AG20443 (cell line): ENCODE measurements around the gene PREP.

ENCODE experiments used
- DNase-seq: peaks from one replicate; pipeline ENCODE4 v3.0.0; 2012; ENCODE audit warnings: low spot score, mixed read lengths

The PREP gene

DNA sequence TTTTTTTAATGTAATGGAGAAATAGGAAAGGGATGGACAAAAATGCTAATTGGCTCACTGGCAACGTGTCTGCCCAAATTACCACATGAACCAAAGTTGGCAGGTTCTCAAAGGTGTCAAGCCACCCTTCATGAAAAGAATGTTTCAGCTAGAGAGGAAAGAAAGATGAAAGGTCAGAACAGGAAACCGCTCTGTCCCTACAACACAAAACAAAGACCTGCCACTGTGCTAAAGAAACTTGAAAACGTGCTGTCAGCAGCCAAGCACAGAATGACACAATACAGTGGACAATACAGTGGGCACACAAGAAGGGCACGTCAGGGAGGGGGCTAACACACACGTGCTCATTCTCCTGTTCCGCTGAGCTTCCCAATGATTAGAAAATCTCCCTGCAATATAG is 4.9 kb downstream of the PREP start:
- DNase-seq: no peak

- DNase-seq: no peak
Measured at GRCh38 chr6:105391705-105392104, 11.2 kb downstream of the PREP start.

DNA sequence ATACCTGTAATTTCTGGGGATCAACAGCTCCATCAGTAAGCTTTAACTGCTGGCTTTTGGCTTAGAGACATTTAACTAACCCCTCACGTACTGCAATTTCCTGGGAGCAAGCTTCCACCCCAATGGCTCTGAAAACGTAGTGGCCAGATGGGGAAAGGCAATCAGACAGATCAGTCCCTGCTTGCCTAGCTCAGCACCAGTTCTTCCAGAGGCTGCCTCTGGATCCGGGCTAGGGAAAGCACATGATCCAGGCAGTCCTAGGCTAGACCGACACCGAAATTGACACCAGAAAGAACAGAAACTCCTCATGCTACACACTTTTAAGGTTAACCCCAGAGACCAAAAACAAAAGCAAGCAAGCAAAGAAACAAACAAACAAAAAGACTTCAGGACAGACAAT is 13.3 kb downstream of the PREP start:
- DNase-seq: no peak

DNA sequence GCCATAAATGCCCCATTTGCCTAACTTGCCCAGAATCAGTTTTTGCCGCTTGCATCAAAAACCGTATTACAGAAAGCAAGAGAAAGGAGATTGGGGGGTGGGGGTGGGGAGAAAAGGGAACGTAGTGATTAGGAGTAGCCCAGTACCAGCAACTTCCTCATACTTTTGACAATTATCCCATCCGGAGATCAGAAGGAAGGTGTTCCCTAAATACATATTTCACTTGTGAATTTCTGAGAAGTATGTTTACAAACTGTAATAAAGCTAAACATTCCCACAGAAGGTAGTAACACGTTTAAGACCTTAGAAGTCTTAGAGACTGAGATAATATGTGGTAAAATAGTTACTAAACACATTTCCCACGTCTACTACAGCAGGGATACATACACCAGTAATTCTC is 14.5 kb downstream of the PREP start:
- DNase-seq: no peak

GRCh38 chr6:105384004-105384403 is 18.9 kb downstream of the PREP start:
- no peak for DNase-seq

DNA sequence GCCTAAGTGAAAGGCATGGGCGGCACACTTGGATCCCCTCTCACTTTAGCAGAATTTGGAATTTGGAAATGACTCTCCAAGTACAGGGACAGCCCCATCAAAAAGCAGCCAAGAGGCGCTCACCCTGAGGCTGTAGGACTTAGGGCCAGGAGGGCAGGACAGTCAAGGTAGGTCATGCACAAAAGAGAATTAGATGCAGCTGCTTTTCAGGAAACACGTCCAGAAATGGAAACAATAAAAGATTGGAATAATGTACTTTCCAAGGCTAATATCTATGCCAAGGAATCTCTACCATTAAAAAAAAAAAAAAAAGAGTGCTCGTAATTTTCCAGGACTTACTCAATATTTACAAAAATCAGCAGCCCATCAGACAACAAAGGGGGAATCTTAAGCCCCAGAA is 19.9 kb downstream of the PREP start:
- no peak for DNase-seq

DNA sequence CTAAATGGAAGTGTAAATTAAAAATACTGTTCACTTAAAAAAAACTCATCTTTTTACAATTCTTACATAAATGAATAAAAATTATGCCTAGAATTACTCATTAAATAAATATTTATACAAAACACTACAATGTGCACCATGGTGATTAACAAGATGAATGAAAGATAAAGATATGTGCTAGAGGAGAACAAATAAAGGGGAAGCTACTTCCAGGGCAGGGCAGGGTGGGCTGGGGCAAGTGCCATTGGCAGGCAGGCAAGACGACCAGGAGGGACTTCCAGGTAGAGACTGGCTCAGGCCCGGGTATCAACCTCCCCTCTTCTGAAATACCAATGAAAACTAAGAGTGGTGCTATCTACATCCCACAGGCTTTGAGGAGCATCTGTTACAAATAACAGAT is 20.4 kb downstream of the PREP start:
- DNase-seq: no peak

- no peak for DNase-seq
Measured at GRCh38 chr6:105380634-105381033, 22.2 kb downstream of the PREP start.

DNA sequence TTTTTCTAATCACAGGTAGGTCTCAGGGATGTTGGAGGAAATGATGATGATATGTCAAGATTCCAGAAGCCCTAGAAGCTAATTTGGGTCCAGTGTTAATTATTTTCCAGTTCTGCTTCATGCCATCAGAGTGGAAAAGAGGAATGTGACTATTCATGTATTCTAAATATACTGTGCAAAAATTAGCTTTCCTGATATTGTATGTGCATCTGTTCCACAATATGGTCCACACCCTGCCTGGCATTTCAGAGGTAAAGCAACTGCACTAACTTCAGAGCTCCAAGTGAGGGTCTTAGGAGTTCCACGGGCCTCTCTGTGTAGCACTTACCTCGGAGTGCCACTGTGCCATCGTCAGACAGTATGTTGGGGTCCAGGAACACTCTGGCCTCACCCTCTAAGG is 27.1 kb downstream of the PREP start:
- DNase-seq: no peak

- peak; percentile 28 for DNase-seq
Measured at GRCh38 chr6:105374010-105374420, 28.9 kb downstream of the PREP start.

DNA sequence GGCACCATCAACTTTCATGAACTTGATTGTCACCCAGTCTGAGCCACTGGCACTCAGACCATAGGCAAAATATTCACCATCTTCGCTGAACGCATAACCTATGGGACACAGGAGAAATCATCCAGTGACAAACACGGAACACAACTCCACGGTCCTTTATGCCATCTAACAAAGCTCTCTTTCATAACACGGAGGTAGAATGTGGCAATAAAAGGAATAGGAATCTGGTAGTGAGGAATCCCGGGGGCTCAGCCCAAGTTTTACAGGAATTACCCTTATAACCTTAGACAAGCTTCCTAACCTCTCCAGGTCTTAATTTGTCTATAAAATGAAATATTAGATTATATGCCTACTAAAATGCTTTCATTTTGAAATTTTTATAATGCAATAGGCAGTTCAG is 29.4 kb downstream of the PREP start:
- DNase-seq: no peak

- DNase-seq: no peak
Measured at GRCh38 chr6:105372849-105373182, 30.1 kb downstream of the PREP start.

DNA sequence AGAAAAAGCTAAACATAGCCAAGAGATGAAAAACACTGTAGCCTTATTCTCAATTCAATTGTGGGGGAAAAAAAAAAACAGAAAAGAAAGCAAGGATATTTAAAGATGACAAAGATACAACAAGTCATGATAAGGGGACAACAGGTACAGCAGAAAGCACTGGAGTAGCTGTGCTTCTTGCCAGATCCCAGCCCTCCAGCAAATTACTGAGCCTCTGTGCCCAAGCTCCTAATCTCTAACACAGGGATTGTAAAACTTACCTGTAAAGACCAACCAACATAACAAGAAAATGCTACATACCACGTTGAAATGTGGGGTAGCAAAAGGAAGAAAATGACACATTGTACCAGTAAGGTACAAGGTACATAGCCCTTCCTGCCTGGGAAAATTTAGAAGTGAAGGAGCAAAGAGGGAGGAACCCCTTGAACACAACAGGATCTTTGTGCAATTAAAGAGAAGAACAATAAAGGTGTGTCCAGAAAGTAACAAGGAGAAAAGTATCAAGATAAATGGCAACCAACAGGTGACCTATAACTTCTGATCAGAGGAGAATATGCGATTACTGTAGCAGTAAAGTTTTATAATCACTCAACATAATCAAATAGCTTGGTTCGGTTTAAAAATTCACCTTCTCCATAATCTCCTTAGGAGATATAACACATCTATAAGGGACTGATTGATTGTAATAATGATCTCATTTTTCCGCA is 30.6 kb downstream of the PREP start:
- no peak for DNase-seq

DNA sequence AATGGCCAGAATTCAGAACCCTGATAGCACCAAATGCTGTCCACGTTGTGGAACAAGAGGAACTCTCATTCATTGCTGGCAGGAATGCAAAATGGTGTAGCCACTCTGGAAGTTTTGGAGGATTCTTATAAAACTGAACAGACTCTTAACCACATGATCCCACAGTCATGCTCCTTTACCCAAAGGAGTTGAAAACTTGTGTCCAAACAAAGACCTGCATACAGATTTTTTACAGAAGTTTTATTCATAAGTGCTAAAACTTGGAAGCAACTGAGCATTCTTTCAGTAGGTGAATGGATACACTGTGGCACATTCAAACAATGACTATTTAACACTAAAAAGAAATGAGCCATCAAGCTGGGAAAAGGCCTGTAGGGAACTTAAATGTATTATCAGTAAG is 32.5 kb downstream of the PREP start:
- no peak for DNase-seq

- no peak for DNase-seq
Measured at GRCh38 chr6:105369145-105369544, 33.7 kb downstream of the PREP start.

DNA sequence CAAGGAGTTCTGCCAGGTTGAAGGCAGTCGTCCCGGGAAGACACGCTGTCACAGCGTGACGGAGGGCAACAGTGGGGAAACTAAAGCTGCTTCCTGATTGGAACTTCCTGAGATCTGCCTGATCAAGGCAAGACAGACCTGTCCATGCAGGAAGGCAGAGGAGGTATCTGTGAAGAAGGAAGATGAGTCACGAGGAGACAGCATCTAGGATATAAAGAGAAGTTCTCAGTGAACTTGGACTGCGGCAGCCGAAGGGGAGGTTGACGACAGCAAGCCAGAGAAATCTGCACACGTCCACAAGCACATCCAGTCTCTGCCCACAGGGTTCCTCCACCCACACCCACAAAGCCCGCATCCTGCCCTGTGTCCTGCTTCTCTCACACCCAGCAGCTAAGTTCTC is 38.6 kb downstream of the PREP start:
- no peak for DNase-seq

GRCh38 chr6:105363100-105363754 is 39.7 kb downstream of the PREP start:
- peak; percentile 36 for DNase-seq

DNA sequence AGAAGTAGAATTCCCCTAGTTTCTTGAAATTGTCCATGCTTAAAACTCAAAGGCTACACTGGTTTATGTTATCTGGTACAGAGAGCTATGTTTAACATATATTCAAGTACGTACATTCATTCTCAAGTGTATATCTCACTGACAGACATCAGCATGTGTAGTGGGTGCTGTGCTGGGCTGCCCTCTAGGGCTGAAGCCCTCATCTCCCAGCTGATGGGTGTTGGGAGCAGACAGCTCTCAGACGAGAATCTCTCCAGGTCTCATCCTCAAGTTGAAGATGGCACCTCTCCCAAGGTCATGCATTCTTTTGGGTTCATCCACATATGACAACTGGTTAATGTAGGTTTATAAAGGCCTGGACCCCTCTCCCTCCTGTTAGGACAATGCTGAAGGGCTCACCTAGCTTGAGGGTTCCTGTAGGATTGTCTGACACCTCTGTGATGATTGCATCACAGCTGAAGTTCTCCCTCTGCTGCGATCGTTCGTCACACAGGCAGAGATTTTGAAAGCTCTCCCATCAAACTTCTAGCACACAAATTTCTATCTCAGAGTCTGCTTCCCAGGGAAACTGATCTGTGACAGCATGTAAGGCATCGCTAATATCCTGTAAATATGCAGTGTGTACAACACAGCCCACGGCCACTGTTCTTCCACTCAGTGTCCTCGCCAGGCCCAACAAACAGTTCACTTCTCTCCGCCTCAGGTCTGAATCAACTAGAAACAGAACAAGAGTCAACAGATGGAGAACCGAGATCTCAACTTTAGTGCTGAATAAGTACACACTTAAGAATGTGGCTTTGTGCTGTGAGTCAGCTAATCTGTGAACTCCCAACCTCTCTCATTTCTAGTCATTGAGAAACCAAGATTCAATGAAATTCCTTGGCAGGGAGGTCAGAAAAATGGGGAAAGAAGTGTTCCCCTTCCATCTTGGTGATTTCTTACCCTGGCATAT is 43.2 kb downstream of the PREP start:
- peak; percentile 86 for DNase-seq

DNA sequence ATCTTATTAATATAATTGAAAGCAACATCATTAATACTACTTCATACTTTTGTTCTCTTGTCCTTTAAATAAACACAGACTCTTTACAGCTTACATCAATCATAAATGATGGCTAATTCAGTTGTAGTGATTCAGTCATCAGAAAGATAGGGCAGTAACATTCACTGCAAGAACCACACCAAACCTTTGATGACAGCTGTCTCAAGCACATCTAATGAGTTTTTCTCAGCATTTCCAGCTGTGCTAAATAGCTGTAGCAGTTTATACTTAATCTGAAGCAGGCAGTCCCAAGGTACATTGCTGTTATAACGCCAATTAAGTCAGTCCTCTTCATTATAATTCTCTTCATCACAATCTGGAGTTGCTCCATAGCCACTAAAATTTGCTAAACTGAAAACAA is 45.7 kb downstream of the PREP start:
- no peak for DNase-seq

GRCh38 chr6:105352037-105352617 is 50.8 kb downstream of the PREP start:
- no peak for DNase-seq

GRCh38 chr6:105348897-105349296 is 54.0 kb downstream of the PREP start:
- no peak for DNase-seq

DNA sequence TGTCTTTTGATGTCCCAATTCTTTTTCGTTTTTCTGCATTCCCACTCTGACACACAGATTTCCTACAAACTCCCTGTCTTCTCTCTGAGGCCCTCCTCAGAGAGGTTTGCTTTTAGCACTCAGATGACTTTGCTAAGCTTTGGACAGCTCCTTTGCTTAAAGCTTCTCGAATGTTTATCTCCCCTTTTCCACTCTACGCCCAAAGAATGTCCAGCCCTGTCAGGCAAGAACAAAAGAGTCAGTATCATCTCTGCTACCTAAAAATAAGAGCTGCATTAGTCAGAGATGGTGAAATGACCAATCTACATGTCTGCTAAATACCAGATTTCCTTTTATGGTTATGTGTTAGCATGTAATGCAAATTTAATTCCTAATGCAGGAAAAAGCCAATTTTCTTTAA is 56.8 kb downstream of the PREP start:
- peak; percentile 59 for DNase-seq

DNA sequence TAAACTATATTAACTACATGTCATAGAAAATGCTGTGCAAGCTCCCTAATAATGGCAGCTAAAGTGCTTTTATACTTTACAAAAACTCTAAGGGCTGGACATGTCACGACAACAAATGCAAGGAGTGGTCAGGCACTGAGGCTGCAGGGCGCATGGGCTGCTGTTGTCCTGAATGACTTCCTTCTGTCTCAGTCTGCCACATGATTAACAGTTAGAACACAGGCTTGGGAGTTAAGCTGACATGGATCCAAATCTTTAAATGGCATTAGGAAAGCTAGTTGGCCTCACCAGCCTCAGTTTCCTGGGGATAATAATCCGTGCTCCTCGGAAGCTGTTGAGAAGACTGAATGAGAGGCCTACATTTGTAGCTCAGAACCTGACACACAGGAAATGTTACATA is 57.4 kb downstream of the PREP start:
- DNase-seq: no peak
